GM19395 (cell line): ENCODE measurements around the gene ARHGAP25.

Experiments used
- ATAC-seq: cut with Tn5 transposase; IDR thresholded peaks from one replicate; pipeline ENCODE4 v1.9.1; 2021; ENCODE audit warnings: mild to moderate bottlenecking, moderate library complexity; ENCODE audit not compliant: unreplicated experiment

Gene ARHGAP25

GRCh38 chr2:68857202-68857845 is 122.7 kb downstream of the ARHGAP25 start:
- no peak for ATAC-seq

GRCh38 chr2:68857855-68858456 is 123.3 kb downstream of the ARHGAP25 start:
- ATAC-seq, result no peak

- no peak for ATAC-seq
Observed at GRCh38 chr2:68860111-68860510, 125.5 kb downstream of the ARHGAP25 start.

GRCh38 chr2:68861330-68861729 is 126.7 kb downstream of the ARHGAP25 start:
- no peak for ATAC-seq

GRCh38 chr2:68862889-68863288 is 128.3 kb downstream of the ARHGAP25 start:
- no peak for ATAC-seq

GRCh38 chr2:68863996-68864395 is 129.4 kb downstream of the ARHGAP25 start:
- no peak for ATAC-seq

GRCh38 chr2:68865108-68865507 is 130.5 kb downstream of the ARHGAP25 start:
- no peak for ATAC-seq

- ATAC-seq, result no peak
Observed at GRCh38 chr2:68870215-68870614, 135.6 kb downstream of the ARHGAP25 start.

GRCh38 chr2:68871159-68871764 is 136.7 kb downstream of the ARHGAP25 start, which contains the start of gene BMP10:
Gene BMP10, minus strand, starts transcription at chr2:68871397. Its CDS starts 39 bp downstream, at chr2:68871358.
- no peak for ATAC-seq
